Measurements from ENCODE around the gene QPCT. TPM values are rescaled to one million over a fixed set of nuclear protein-coding genes. Genes with fewer than 3 reads are reported as not detected.

QPCT gene
- total RNA-seq, 3 donors from 2014 or later (not counting 1 experiment from before 2014, with no cell fraction given) = 0.38 to 2.1 (median 2.1) TPM

DNA sequence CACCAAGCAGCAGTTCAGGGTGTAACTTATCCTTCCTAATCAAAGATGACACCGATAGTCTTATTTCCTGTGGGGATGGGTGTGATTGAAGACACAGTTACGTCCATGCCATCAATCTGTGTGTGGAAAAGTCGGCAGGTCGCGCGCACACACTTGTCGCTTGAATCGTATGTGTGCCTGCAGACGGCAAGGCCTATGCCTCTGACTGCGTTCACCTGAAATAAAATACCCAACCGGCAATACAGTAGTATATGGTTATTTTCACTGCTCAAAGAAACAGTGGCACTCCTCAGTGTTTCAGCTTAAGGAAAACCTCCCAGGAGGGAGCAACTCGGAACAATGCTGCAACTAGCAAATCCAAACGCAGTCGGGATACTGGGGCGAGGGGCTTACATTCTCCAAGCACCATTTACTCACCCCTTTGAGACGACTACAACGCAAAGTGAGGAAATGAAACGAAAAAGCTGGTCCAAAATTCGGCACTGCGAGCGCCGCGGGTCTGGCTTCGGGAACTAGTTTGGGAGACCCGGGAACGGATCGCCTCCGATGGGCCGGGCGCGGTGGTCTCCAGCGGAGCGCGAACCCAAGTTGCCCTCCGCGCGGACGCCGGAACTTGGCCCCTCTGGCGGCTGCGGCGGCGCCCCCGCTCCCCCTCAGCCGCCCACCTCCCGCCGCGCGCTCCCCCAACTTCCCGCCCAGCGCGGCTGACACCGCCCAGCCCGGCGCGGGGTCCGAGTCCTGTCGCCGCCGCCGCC is 20.5 kb upstream of the QPCT start:
- H3K36me3 ChIP-seq (ENCODE audit: control insufficient read depth, insufficient read depth, low read length) = no peaks in the 10 kb centered on the region
- H3K4me1 ChIP-seq (ENCODE audit: control insufficient read depth, insufficient read depth, low read length) = peaks cover 20% of the 10 kb centered on the region
- Mint-ChIP-seq H3K27me3 (ENCODE audit: low read depth in 2 of 2) (peaks cover 10 to 19% of the 10 kb centered on the region in 2 donors), H3K36me3 (no peaks in the 10 kb centered on the region), H3K27ac (peak overlapping the region; percentile 96), H3K4me1 (peaks cover 36% of the 10 kb centered on the region in 2 donors), H3K9me3 (no peaks in the 10 kb centered on the region), H3K4me3 (peak overlapping the region; percentile 97)
- intact Hi-C loops (cut with micrococcal nuclease) = loop anchor here (2.0 kb wide), 2 partner anchors 67 to 93 kb away; partner anchors contain the start of genes CEBPZ and NDUFAF7
- peaks cover 3% of the 10 kb centered on the region for H3K27me3 ChIP-seq (ENCODE audit: control insufficient read depth, insufficient read depth, low read length)
- ATAC-seq (peak; percentile 30 to 57 (median 38)), DNase-seq (peak; percentile 45 to 71)
- H3K9me3 ChIP-seq (ENCODE audit: control insufficient read depth, insufficient read depth, low read length) = no peaks in the 10 kb centered on the region
- under 1% methylated on average over 49 of the region's 61 CpGs for WGBS (ENCODE audit: insufficient coverage)
- no peak for TF ChIP-seq CTCF (IDR thresholded peaks at IDR 0.05)
- H3K27ac ChIP-seq (ENCODE audit: low read length) = peak overlapping the region; percentile 86
- H3K4me3 ChIP-seq (ENCODE audit: low read length) = peak overlapping the region; percentile 82

DNA sequence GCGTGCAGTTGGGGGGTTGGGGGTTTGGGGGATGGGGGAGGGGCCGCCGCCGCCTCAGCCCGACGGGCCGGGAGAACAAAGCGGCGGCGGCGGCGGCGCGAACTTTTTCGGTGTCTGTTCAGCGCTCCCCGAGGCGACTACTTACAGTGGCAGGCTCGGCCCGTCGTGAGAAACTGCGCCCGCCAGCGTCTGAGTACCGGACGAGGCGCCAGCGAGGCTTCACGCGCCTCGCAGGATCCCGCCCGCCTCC is 20.0 kb upstream of the QPCT start:
- Mint-ChIP-seq H3K4me3 (peak overlapping the region; percentile 62), H3K27me3 (ENCODE audit: low read depth in 2 of 2) (peaks cover 10 to 19% of the 10 kb centered on the region in 2 donors)

GRCh38 chr2:37324786-37325624 is 19.4 kb upstream of the QPCT start, which contains the start of gene PRKD3:
Gene PRKD3, minus strand, starts transcription at chr2:37324833. Its CDS starts 8,309 bp downstream, at chr2:37316524.
- intact Hi-C loops (cut with micrococcal nuclease) = loop anchor here (2.0 kb wide), 2 partner anchors 66 to 94 kb away; partner anchors contain the start of genes CEBPZ and NDUFAF7
- no peaks in the 10 kb centered on the region for H3K9me3 ChIP-seq (ENCODE audit: control insufficient read depth, insufficient read depth, low read length)
- Mint-ChIP-seq H3K36me3 (no peaks in the 10 kb centered on the region), H3K9me3 (no peaks in the 10 kb centered on the region), H3K27ac (peak within 1 kb of the TSS; percentile 96), H3K4me3 (peak within 1 kb of the TSS; percentile 97), H3K27me3 (ENCODE audit: low read depth in 2 of 2) (peaks cover 10 to 19% of the 10 kb centered on the region in 2 donors), H3K4me1 (peaks cover 28 to 32% of the 10 kb centered on the region in 2 donors)
- H3K4me3 ChIP-seq (ENCODE audit: low read length) = peak within 1 kb of the TSS; percentile 82
- TF ChIP-seq CTCF (IDR thresholded peaks at IDR 0.05) = no peak
- no peaks in the 10 kb centered on the region for H3K36me3 ChIP-seq (ENCODE audit: control insufficient read depth, insufficient read depth, low read length)
- H3K4me1 ChIP-seq (ENCODE audit: control insufficient read depth, insufficient read depth, low read length) = peaks cover 20% of the 10 kb centered on the region
- WGBS (ENCODE audit: insufficient coverage) = 2% methylated on average over 79 of the region's 79 CpGs
- peak within 1 kb of the TSS; percentile 86 for H3K27ac ChIP-seq (ENCODE audit: low read length)
- peaks cover 3% of the 10 kb centered on the region for H3K27me3 ChIP-seq (ENCODE audit: control insufficient read depth, insufficient read depth, low read length)
- ATAC-seq (peak; percentile 63 to 83 (median 76)), DNase-seq (peak; percentile 69 to 75)

More for the DNA sequence above, 20.0 kb upstream of the QPCT start:
- ATAC-seq (peak in 1 of 3 donors; percentile 91), DNase-seq (peak in 1 of 2 donors; percentile 86)
- no peaks in the 10 kb centered on the region for H3K9me3 Mint-ChIP-seq
- H3K27ac Mint-ChIP-seq = peak overlapping the region; percentile 96
- WGBS (ENCODE audit: insufficient coverage) = under 1% methylated on average over 32 of the region's 33 CpGs
- H3K4me1 Mint-ChIP-seq = peaks cover 33 to 36% of the 10 kb centered on the region in 2 donors
- H3K36me3 Mint-ChIP-seq = no peaks in the 10 kb centered on the region
- Histone ChIP-seq H3K9me3 (ENCODE audit: control insufficient read depth, insufficient read depth, low read length) (no peaks in the 10 kb centered on the region), H3K27me3 (ENCODE audit: control insufficient read depth, insufficient read depth, low read length) (peaks cover 3% of the 10 kb centered on the region), H3K36me3 (ENCODE audit: control insufficient read depth, insufficient read depth, low read length) (no peaks in the 10 kb centered on the region), H3K27ac (ENCODE audit: low read length) (peak overlapping the region; percentile 80), H3K4me1 (ENCODE audit: control insufficient read depth, insufficient read depth, low read length) (peaks cover 20% of the 10 kb centered on the region), H3K4me3 (ENCODE audit: low read length) (peak overlapping the region; percentile 82)
- no peak for TF ChIP-seq CTCF (IDR thresholded peaks at IDR 0.05)
- intact Hi-C loops (cut with micrococcal nuclease) = loop anchor here (2.0 kb wide), 2 partner anchors 66 to 94 kb away; partner anchors contain the start of genes CEBPZ and NDUFAF7
